ENCODE results near the gene SHB.

DNA sequence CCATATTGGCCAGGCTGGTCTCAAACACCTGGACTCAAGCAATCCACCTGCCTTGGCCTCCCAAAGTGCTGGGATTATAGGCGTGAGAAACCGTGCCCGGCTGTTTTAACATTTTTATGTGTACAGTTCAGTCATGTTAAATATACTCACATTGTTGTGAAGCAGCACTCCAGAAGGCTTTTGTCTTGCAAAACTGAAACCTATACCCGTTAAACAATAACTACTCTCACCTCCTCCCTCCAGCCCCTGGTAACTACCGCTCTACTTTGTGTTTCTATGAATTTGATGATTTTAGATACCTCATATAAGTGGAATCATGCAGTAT is 23.1 kb upstream of the SHB start:
- TF ChIP-seq CTCF (IDR thresholded peaks at IDR 0.05; ENCODE audit: low read depth, low read length) = no peak
- TF ChIP-seq EZH2phosphoT487 (IDR thresholded peaks at IDR 0.05; ENCODE audit: low read depth) = no peak
